ENCODE measurements around the gene TGM5.

The TGM5 gene

GRCh38 chr15:43286074-43286473 is 19.3 kb upstream of the TGM5 start:
- Histone ChIP-seq H3K4me3 (ENCODE audit: low read depth, low read length) (no peak overlapping the region), H3K4me1 (ENCODE audit: control insufficient read depth, insufficient read depth, low read length) (no peaks in the 10 kb centered on the region), H3K27ac (ENCODE audit: low read depth, low read length) (no peak overlapping the region), H3K9ac (ENCODE audit: low read depth, low read length) (no peak overlapping the region), H3K27me3 (ENCODE audit: control insufficient read depth, insufficient read depth, low read length) (no peaks in the 10 kb centered on the region), H3K9me3 (ENCODE audit: control insufficient read depth, insufficient read depth, low read length) (no peaks in the 10 kb centered on the region), H3K36me3 (ENCODE audit: control insufficient read depth, insufficient read depth, low read length) (no peaks in the 10 kb centered on the region)

GRCh38 chr15:43285609-43286037 is 18.9 kb upstream of the TGM5 start:
- Histone ChIP-seq H3K27me3 (ENCODE audit: control insufficient read depth, insufficient read depth, low read length) (no peaks in the 10 kb centered on the region), H3K9ac (ENCODE audit: low read depth, low read length) (no peak overlapping the region), H3K4me3 (ENCODE audit: low read depth, low read length) (no peak overlapping the region), H3K36me3 (ENCODE audit: control insufficient read depth, insufficient read depth, low read length) (no peaks in the 10 kb centered on the region), H3K4me1 (ENCODE audit: control insufficient read depth, insufficient read depth, low read length) (no peaks in the 10 kb centered on the region), H3K9me3 (ENCODE audit: control insufficient read depth, insufficient read depth, low read length) (no peaks in the 10 kb centered on the region), H3K27ac (ENCODE audit: low read depth, low read length) (no peak overlapping the region)

DNA sequence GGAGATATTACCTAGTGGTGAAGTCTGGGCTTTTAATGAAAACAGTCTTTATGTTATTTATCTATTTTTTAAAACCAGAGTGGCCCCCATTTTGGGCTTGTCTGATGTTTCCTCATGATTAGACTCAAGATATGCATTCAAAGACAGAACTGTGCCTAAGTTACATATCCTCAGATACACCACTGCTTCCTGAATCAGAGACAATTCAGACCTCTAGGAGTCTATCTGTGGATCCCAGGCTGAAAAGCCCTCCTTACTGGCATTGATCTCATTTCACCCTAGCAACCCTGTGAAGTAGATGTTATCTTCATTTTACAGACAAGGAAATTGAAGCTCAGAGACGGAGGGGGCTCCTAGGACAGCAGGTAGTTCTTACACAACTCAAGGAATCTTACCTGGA is 16.8 kb upstream of the TGM5 start:
- no peak overlapping the region for H3K9ac ChIP-seq (ENCODE audit: low read depth, low read length)
- no peak overlapping the region for H3K27ac ChIP-seq (ENCODE audit: low read depth, low read length)
- H3K9me3 ChIP-seq (ENCODE audit: control insufficient read depth, insufficient read depth, low read length) = no peaks in the 10 kb centered on the region
- H3K36me3 ChIP-seq (ENCODE audit: control insufficient read depth, insufficient read depth, low read length) = no peaks in the 10 kb centered on the region
- no peaks in the 10 kb centered on the region for H3K4me1 ChIP-seq (ENCODE audit: control insufficient read depth, insufficient read depth, low read length)
- H3K27me3 ChIP-seq (ENCODE audit: control insufficient read depth, insufficient read depth, low read length) = no peaks in the 10 kb centered on the region
- H3K4me3 ChIP-seq (ENCODE audit: low read depth, low read length) = no peak overlapping the region

- Histone ChIP-seq H3K27ac (ENCODE audit: low read depth, low read length) (no peak overlapping the region), H3K9me3 (ENCODE audit: control insufficient read depth, insufficient read depth, low read length) (no peaks in the 10 kb centered on the region), H3K36me3 (ENCODE audit: control insufficient read depth, insufficient read depth, low read length) (no peaks in the 10 kb centered on the region), H3K4me1 (ENCODE audit: control insufficient read depth, insufficient read depth, low read length) (no peaks in the 10 kb centered on the region), H3K27me3 (ENCODE audit: control insufficient read depth, insufficient read depth, low read length) (no peaks in the 10 kb centered on the region), H3K4me3 (ENCODE audit: low read depth, low read length) (no peak overlapping the region), H3K9ac (ENCODE audit: low read depth, low read length) (no peak overlapping the region)
Observed at GRCh38 chr15:43281926-43282602, 15.3 kb upstream of the TGM5 start.

DNA sequence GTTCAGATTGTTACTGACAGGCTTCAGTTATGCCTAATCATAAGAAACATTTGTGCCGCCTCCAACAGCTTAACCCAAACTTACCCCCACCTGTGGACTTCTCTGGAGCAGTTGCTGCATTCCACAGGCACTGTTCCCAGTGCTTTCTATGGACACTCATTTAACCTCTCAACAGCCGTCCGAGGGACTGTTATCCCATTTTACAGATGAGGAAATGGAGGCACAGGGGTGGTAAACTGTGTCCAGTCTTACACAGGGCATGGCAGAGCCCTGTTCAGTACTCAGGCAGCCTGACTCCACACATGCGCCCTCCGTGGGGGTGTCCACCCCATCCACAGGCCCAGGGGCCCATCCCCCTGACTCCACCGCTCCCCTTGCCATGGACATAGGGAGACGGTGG is 14.3 kb upstream of the TGM5 start:
- Histone ChIP-seq H3K4me3 (ENCODE audit: low read depth, low read length) (no peak overlapping the region), H3K9ac (ENCODE audit: low read depth, low read length) (no peak overlapping the region), H3K36me3 (ENCODE audit: control insufficient read depth, insufficient read depth, low read length) (no peaks in the 10 kb centered on the region), H3K27me3 (ENCODE audit: control insufficient read depth, insufficient read depth, low read length) (no peaks in the 10 kb centered on the region), H3K9me3 (ENCODE audit: control insufficient read depth, insufficient read depth, low read length) (no peaks in the 10 kb centered on the region), H3K27ac (ENCODE audit: low read depth, low read length) (no peak overlapping the region), H3K4me1 (ENCODE audit: control insufficient read depth, insufficient read depth, low read length) (no peaks in the 10 kb centered on the region)

GRCh38 chr15:43279496-43279895 is 12.8 kb upstream of the TGM5 start:
- Histone ChIP-seq H3K36me3 (ENCODE audit: control insufficient read depth, insufficient read depth, low read length) (no peaks in the 10 kb centered on the region), H3K27ac (ENCODE audit: low read depth, low read length) (no peak overlapping the region), H3K4me1 (ENCODE audit: control insufficient read depth, insufficient read depth, low read length) (no peaks in the 10 kb centered on the region), H3K4me3 (ENCODE audit: low read depth, low read length) (no peak overlapping the region), H3K9ac (ENCODE audit: low read depth, low read length) (no peak overlapping the region), H3K9me3 (ENCODE audit: control insufficient read depth, insufficient read depth, low read length) (no peaks in the 10 kb centered on the region), H3K27me3 (ENCODE audit: control insufficient read depth, insufficient read depth, low read length) (no peaks in the 10 kb centered on the region)

DNA sequence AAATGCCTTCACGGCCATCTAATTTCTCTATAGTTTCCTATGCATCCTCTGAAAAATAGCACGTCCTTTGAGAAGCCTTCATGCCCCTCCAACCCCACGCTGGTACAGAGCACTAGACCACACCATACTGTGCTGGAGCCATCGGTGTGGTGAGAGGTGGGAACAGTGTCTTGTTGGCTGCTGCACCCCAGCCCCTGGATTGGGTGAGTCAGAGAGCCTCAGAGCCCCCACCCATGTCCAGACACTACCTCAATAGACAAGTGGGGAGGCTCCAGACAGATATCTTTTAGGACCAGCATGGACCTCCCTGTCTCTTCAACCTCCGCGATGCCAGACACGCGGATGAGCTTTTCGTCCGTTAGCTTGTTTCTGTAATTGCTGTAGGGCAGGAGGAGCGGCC is 12.1 kb upstream of the TGM5 start:
- Histone ChIP-seq H3K4me3 (ENCODE audit: low read depth, low read length) (no peak overlapping the region), H3K9me3 (ENCODE audit: control insufficient read depth, insufficient read depth, low read length) (no peaks in the 10 kb centered on the region), H3K4me1 (ENCODE audit: control insufficient read depth, insufficient read depth, low read length) (no peaks in the 10 kb centered on the region), H3K27me3 (ENCODE audit: control insufficient read depth, insufficient read depth, low read length) (no peaks in the 10 kb centered on the region), H3K9ac (ENCODE audit: low read depth, low read length) (no peak overlapping the region), H3K27ac (ENCODE audit: low read depth, low read length) (no peak overlapping the region), H3K36me3 (ENCODE audit: control insufficient read depth, insufficient read depth, low read length) (no peaks in the 10 kb centered on the region)

GRCh38 chr15:43277901-43278300 is 11.2 kb upstream of the TGM5 start:
- Histone ChIP-seq H3K27ac (ENCODE audit: low read depth, low read length) (no peak overlapping the region), H3K36me3 (ENCODE audit: control insufficient read depth, insufficient read depth, low read length) (no peaks in the 10 kb centered on the region), H3K4me3 (ENCODE audit: low read depth, low read length) (no peak overlapping the region), H3K9me3 (ENCODE audit: control insufficient read depth, insufficient read depth, low read length) (no peaks in the 10 kb centered on the region), H3K4me1 (ENCODE audit: control insufficient read depth, insufficient read depth, low read length) (no peaks in the 10 kb centered on the region), H3K9ac (ENCODE audit: low read depth, low read length) (no peak overlapping the region), H3K27me3 (ENCODE audit: control insufficient read depth, insufficient read depth, low read length) (no peaks in the 10 kb centered on the region)

- Histone ChIP-seq H3K9me3 (ENCODE audit: control insufficient read depth, insufficient read depth, low read length) (no peaks in the 10 kb centered on the region), H3K27ac (ENCODE audit: low read depth, low read length) (no peak overlapping the region), H3K36me3 (ENCODE audit: control insufficient read depth, insufficient read depth, low read length) (no peaks in the 10 kb centered on the region), H3K4me3 (ENCODE audit: low read depth, low read length) (no peak overlapping the region), H3K4me1 (ENCODE audit: control insufficient read depth, insufficient read depth, low read length) (no peaks in the 10 kb centered on the region), H3K9ac (ENCODE audit: low read depth, low read length) (no peak overlapping the region), H3K27me3 (ENCODE audit: control insufficient read depth, insufficient read depth, low read length) (no peaks in the 10 kb centered on the region)
Observed at GRCh38 chr15:43277231-43277823, 10.6 kb upstream of the TGM5 start.

- Histone ChIP-seq H3K27me3 (ENCODE audit: control insufficient read depth, insufficient read depth, low read length) (no peaks in the 10 kb centered on the region), H3K4me1 (ENCODE audit: control insufficient read depth, insufficient read depth, low read length) (no peaks in the 10 kb centered on the region), H3K4me3 (ENCODE audit: low read depth, low read length) (no peak overlapping the region)
Observed at GRCh38 chr15:43276563-43277200, 10.0 kb upstream of the TGM5 start.

DNA sequence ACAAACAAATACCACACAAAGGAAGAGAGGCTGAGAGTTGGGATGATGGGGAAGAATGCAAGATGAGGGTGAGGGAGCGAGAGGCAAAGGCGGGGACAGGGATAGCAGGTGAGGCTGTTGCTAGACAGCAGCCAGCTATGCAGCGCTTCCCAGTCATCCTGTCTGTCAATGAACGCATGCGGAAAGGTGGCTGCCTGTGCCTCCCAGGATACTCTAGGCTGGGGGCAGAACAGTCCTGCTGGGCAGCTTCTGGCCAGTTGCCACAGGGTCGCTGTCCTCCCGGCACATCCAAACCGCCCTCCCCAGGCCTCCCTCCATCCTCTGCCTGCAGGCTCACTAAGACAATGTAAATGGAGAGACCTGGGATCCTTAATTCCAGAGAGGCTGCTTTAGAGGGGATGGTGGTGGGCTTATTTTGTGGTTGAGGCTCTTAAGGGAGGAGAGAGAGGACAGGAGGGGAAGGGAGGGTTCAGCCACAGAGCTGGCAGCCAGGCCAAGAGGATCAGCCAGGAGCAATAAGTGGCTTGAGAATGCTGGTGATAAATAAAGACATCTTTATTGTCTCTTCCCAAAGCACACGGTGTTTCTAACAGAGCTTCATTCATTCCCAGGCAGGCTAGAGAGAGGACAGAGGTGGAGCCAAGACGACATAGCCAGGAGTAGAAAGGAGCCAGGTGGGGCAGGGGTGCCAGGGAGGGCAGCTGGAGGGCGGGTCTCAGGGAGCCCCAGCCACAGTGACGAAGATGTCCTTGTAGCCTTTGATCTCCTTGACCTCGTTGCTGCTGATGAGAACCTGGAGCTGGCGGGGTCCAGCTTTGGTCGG is 9.2 kb upstream of the TGM5 start:
- H3K36me3 ChIP-seq (ENCODE audit: control insufficient read depth, insufficient read depth, low read length) = no peaks in the 10 kb centered on the region
- no peaks in the 10 kb centered on the region for H3K9me3 ChIP-seq (ENCODE audit: control insufficient read depth, insufficient read depth, low read length)
- no peak overlapping the region for H3K27ac ChIP-seq (ENCODE audit: low read depth, low read length)
- no peaks in the 10 kb centered on the region for H3K27me3 ChIP-seq (ENCODE audit: control insufficient read depth, insufficient read depth, low read length)
- no peaks in the 10 kb centered on the region for H3K4me1 ChIP-seq (ENCODE audit: control insufficient read depth, insufficient read depth, low read length)
- H3K9ac ChIP-seq (ENCODE audit: low read depth, low read length) = no peak overlapping the region
- no peak overlapping the region for H3K4me3 ChIP-seq (ENCODE audit: low read depth, low read length)

More at GRCh38 chr15:43276563-43277200, 10.0 kb upstream of the TGM5 start:
- Histone ChIP-seq H3K27ac (ENCODE audit: low read depth, low read length) (no peak overlapping the region), H3K9ac (ENCODE audit: low read depth, low read length) (no peak overlapping the region), H3K36me3 (ENCODE audit: control insufficient read depth, insufficient read depth, low read length) (no peaks in the 10 kb centered on the region), H3K9me3 (ENCODE audit: control insufficient read depth, insufficient read depth, low read length) (no peaks in the 10 kb centered on the region)
